K562 (cell line): ENCODE measurements around the gene CCDC13. TPM values are rescaled to one million over a fixed set of nuclear protein-coding genes. Genes with fewer than 3 reads are reported as not detected.

ENCODE experiments used
- C11orf30 ChIP-seq: fragments of 450-650 bp; IDR thresholded peaks from 2 replicates; pipeline ENCODE4 v1.6.1; 2016; ENCODE audit warnings: low read depth, mild to moderate bottlenecking
- CHCHD3 ChIP-seq: fragments of 250-450 bp; sonication (Bioruptor Pico); IDR thresholded peaks from 2 replicates; pipeline ENCODE4 v2.1.2; 2022; ENCODE audit warnings: mild to moderate bottlenecking
- EGR1 ChIP-seq: fragments of 450-650 bp; conservative IDR thresholded peaks from 2 replicates; pipeline ENCODE4 v1.6.1; 2017; ENCODE audit warnings: mild to moderate bottlenecking
- FOXA3 ChIP-seq, 2 experiments: fragments of 450-650 bp in 1 of 2; sonication (generic) in 1 of 2; formaldehyde crosslinking; IDR thresholded peaks in 1 of 2; conservative IDR thresholded peaks in 1 of 2; 2 replicates each; pipeline versions ENCODE4 v1.4.0 to v1.8.0; 2020 to 2022; ENCODE audit warnings: mild to moderate bottlenecking in 2 of 2, missing genetic modification reagents in 1 of 2
- KAT7 ChIP-seq: sonication (generic); formaldehyde crosslinking; IDR thresholded peaks from 2 replicates; pipeline ENCODE4 v1.8.0; 2022; ENCODE audit warnings: missing genetic modification reagents, mild to moderate bottlenecking, borderline replicate concordance
- NFYB ChIP-seq: IDR thresholded peaks from 2 replicates; pipeline ENCODE4 v1.6.1; 2011; ENCODE audit warnings: mild to moderate bottlenecking, moderate library complexity; ENCODE audit not compliant: insufficient read length; ENCODE audit errors: extremely low read depth
- RBM25 ChIP-seq: fragments of 200-400 bp; formaldehyde crosslinking; IDR thresholded peaks from 2 replicates; pipeline ENCODE4 v1.6.1; 2018; ENCODE audit warnings: low read length, low read depth, moderate library complexity; ENCODE audit not compliant: severe bottlenecking
- SAFB2 ChIP-seq: fragments of 200-400 bp; formaldehyde crosslinking; IDR thresholded peaks from 2 replicates; pipeline ENCODE4 v1.6.1; 2018; ENCODE audit warnings: borderline replicate concordance, low read length, low read depth, moderate library complexity; ENCODE audit not compliant: severe bottlenecking
- SMAD3 ChIP-seq: fragments of 450-650 bp; formaldehyde crosslinking; conservative IDR thresholded peaks from 2 replicates; pipeline ENCODE4 v1.4.0; 2020; ENCODE audit warnings: mild to moderate bottlenecking
- USF1 ChIP-seq: sonication (generic); formaldehyde crosslinking; IDR thresholded peaks from 2 replicates; pipeline ENCODE4 v1.9.0; 2022; ENCODE audit warnings: mild to moderate bottlenecking, missing genetic modification reagents
- VEZF1 ChIP-seq: fragments of 200-800 bp; sonication (Bioruptor generic); IDR thresholded peaks from 2 replicates; pipeline ENCODE4 v1.6.1; 2017; ENCODE audit warnings: missing genetic modification characterization, missing compliant biosample characterization
- ZBTB33 ChIP-seq: sonication (generic); formaldehyde crosslinking; IDR thresholded peaks from 2 replicates; pipeline ENCODE4 v1.8.1; 2023; ENCODE audit warnings: mild to moderate bottlenecking, missing genetic modification reagents
- ZNF232 ChIP-seq: sonication (generic); formaldehyde crosslinking; IDR thresholded peaks from 2 replicates; pipeline ENCODE4 v1.8.0; 2022; ENCODE audit warnings: mild to moderate bottlenecking, missing genetic modification reagents
- ZNF436 ChIP-seq: fragments of 250-450, 450-650 bp; sonication (Bioruptor Pico); formaldehyde crosslinking; IDR thresholded peaks from 2 replicates; pipeline ENCODE4 v1.7.0; 2020; ENCODE audit warnings: mild to moderate bottlenecking
- polyA plus RNA-seq, 8 experiments: library from polyadenylated mRNA; depleted of rRNA in 4 of 8; stranded (reverse) in 5 of 8; unstranded in 3 of 8; fragments of >200 nt; fragmentation: Nextera tagmentation in 2 of 8; fragmentation: Illumina TruSeq in 1 of 8; extraction: Ambion mirVana in 2 of 8; extraction: Trizol in 1 of 8; gene quantifications; 2 replicates each; pipeline versions ENCODE4 v1.2.1 to v1.2.3, GENCODE V29; 2011 to 2014; ENCODE audit warnings: inconsistent platforms in 1 of 8, missing spikeins in 1 of 8
- total RNA-seq, 7 experiments: library from RNA; depleted of rRNA in 6 of 7; stranded (reverse); fragments of >200 nt in 6 of 7; fragmentation: Illumina TruSeq in 2 of 7; extraction: Trizol in 2 of 7; gene quantifications; 2 replicates each; pipeline versions ENCODE4 v1.2.1 to v1.2.3, GENCODE V29; 2011 to 2021; ENCODE audit warnings: low replicate concordance in 1 of 7
- TF ChIP-seq, protein P1 (sequence below): IDR thresholded peaks from 2 replicates; pipeline ENCODE4 v1.6.1; 2014; ENCODE audit warnings: antibody characterized with exemption
- TF ChIP-seq, protein P2 (sequence below): sonication (generic); formaldehyde crosslinking; IDR thresholded peaks from 2 replicates; pipeline ENCODE4 v1.8.1; 2023; ENCODE audit warnings: mild to moderate bottlenecking, missing genetic modification reagents
- TF ChIP-seq, protein P3 (sequence below): fragments of 450-650 bp; formaldehyde crosslinking; conservative IDR thresholded peaks from 2 replicates; pipeline ENCODE4 v1.4.0; 2022; ENCODE audit warnings: mild to moderate bottlenecking, missing genetic modification characterization

The CCDC13 gene
- total and polyA plus RNA-seq, 9 of the 15 experiments (the other 6 are each of a cell fraction or from before 2014, with no cell fraction given): 0.20 to 0.70 (median 0.48) TPM; not detected in 2

DNA sequence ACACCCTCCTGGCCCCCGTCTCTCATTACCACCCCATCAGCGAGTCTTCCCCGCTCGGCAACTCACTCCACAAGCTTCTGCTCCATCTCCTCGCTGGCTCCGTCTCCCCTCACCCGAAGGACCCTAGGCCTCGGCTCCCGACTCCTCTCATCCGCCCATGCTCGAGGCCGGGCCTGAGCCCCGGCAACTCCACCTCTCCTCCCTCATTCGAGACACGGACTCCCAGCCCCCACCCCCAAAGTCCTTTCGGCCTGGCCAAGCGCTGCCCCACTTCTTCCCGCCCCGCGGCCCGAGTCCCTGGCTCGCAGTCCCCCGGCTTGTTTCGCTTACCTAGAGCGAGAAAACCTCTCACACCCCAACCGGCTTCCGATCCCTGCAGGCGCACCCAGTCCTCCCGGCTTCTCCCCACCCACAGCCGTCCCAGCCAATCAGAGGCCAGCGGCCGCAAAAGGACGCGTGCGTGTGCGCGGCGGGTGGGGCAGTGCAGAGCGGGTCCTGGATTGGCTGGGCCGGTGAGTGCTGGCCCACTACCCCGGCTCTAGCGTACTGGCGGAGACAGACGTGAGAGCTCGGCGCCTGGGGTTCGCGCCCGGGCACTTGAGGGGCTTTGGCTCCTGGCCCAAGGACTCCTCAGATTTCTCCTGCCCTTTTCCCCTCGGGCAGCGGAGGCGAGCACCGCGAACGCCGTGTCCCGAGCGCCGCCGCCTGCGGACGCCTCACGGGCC lies 31.2 kb upstream of the CCDC13 start, which contains the start of gene HIGD1A (continued):
- TF ChIP-seq ZNF232 (CRISPR knock-in tag): 0 out of 2 replicates have a peak, but pooled peaks have one; percentile 23
- TF ChIP-seq FOXA3 (CRISPR knock-in tag; conservative IDR thresholded peaks at IDR 0.05 in 1 of 2, IDR thresholded peaks at IDR 0.05 in 1 of 2): no peak; a peak in 2 of 4 replicates
- TF ChIP-seq ZNF436 (CRISPR knock-in tag): 0 out of 2 replicates have a peak, but pooled peaks have one; percentile 59
- TF ChIP-seq, protein P1, sequence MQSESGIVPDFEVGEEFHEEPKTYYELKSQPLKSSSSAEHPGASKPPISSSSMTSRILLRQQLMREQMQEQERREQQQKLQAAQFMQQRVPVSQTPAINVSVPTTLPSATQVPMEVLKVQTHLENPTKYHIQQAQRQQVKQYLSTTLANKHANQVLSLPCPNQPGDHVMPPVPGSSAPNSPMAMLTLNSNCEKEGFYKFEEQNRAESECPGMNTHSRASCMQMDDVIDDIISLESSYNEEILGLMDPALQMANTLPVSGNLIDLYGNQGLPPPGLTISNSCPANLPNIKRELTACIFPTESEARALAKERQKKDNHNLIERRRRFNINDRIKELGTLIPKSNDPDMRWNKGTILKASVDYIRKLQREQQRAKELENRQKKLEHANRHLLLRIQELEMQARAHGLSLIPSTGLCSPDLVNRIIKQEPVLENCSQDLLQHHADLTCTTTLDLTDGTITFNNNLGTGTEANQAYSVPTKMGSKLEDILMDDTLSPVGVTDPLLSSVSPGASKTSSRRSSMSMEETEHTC: no peak
- TF ChIP-seq CHCHD3 (CRISPR knock-in tag): peak; percentile 69; the same call in 1 of the 2 replicates
- peak; percentile 34; the same call in 1 of the 2 replicates for TF ChIP-seq EGR1
- TF ChIP-seq VEZF1 (CRISPR knock-in tag): peak; percentile 96
- peak; percentile 95 for TF ChIP-seq RBM25
- TF ChIP-seq, protein P2, sequence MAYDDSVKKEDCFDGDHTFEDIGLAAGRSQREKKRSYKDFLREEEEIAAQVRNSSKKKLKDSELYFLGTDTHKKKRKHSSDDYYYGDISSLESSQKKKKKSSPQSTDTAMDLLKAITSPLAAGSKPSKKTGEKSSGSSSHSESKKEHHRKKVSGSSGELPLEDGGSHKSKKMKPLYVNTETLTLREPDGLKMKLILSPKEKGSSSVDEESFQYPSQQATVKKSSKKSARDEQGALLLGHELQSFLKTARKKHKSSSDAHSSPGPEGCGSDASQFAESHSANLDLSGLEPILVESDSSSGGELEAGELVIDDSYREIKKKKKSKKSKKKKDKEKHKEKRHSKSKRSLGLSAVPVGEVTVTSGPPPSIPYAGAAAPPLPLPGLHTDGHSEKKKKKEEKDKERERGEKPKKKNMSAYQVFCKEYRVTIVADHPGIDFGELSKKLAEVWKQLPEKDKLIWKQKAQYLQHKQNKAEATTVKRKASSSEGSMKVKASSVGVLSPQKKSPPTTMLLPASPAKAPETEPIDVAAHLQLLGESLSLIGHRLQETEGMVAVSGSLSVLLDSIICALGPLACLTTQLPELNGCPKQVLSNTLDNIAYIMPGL (CRISPR knock-in tag): peak; percentile 78
- TF ChIP-seq NFYB: peak; percentile 94
- no peak for TF ChIP-seq ZBTB33
- TF ChIP-seq USF1 (CRISPR knock-in tag): no peak
- TF ChIP-seq SAFB2: no peak
- TF ChIP-seq, protein P3, sequence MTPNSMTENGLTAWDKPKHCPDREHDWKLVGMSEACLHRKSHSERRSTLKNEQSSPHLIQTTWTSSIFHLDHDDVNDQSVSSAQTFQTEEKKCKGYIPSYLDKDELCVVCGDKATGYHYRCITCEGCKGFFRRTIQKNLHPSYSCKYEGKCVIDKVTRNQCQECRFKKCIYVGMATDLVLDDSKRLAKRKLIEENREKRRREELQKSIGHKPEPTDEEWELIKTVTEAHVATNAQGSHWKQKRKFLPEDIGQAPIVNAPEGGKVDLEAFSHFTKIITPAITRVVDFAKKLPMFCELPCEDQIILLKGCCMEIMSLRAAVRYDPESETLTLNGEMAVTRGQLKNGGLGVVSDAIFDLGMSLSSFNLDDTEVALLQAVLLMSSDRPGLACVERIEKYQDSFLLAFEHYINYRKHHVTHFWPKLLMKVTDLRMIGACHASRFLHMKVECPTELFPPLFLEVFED (CRISPR knock-in tag): 0 out of 2 replicates have a peak, but pooled peaks have one; percentile 63
- TF ChIP-seq SMAD3: 0 out of 2 replicates have a peak, but pooled peaks have one; percentile 69
- TF ChIP-seq KAT7: peak; percentile 72; the same call in 1 of the 2 replicates
- no peak; the same call in 1 of the 2 replicates for TF ChIP-seq C11orf30
